ENCODE data around the gene RNF2.

DNA sequence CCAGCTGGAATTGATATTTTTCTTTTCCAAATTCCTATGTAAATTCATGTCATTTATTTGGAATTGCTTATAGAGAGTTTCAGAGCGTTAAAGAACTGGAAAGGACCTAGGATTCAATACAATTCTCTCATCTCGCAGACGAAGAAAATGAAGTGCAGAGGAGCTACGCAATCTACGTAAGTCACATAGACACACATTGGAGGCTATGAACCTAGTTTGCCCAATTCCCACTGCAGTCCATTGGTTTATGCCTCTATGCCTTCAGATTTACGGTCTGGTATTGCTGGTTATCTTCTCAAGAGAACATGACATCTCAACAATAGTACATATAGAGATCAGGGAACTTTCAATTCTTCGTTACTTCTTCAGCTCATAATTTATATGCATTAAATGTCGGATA lies 971 bp upstream of the RNF2 start:
- TF ChIP-seq CTCF (IDR thresholded peaks at IDR 0.05; ENCODE audit: insufficient read depth, low read length) (no peak), POLR2AphosphoS5 (IDR thresholded peaks at IDR 0.05; ENCODE audit: low read depth) (no peak), SPI1 (IDR thresholded peaks at IDR 0.05; ENCODE audit: borderline replicate concordance, low read depth) (no peak), GABPA (IDR thresholded peaks at IDR 0.05; ENCODE audit: low read depth) (no peak)
- TF ChIP-seq, protein P1, sequence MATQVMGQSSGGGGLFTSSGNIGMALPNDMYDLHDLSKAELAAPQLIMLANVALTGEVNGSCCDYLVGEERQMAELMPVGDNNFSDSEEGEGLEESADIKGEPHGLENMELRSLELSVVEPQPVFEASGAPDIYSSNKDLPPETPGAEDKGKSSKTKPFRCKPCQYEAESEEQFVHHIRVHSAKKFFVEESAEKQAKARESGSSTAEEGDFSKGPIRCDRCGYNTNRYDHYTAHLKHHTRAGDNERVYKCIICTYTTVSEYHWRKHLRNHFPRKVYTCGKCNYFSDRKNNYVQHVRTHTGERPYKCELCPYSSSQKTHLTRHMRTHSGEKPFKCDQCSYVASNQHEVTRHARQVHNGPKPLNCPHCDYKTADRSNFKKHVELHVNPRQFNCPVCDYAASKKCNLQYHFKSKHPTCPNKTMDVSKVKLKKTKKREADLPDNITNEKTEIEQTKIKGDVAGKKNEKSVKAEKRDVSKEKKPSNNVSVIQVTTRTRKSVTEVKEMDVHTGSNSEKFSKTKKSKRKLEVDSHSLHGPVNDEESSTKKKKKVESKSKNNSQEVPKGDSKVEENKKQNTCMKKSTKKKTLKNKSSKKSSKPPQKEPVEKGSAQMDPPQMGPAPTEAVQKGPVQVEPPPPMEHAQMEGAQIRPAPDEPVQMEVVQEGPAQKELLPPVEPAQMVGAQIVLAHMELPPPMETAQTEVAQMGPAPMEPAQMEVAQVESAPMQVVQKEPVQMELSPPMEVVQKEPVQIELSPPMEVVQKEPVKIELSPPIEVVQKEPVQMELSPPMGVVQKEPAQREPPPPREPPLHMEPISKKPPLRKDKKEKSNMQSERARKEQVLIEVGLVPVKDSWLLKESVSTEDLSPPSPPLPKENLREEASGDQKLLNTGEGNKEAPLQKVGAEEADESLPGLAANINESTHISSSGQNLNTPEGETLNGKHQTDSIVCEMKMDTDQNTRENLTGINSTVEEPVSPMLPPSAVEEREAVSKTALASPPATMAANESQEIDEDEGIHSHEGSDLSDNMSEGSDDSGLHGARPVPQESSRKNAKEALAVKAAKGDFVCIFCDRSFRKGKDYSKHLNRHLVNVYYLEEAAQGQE (IDR thresholded peaks at IDR 0.05; ENCODE audit: insufficient replicate concordance, low read depth), result no peak
